Ovary (tissue), 9 donors: ENCODE results near the gene PANK2. TPM values are rescaled to one million over a fixed set of nuclear protein-coding genes. Genes with fewer than 3 reads are reported as not detected.

Source experiments
- DNase-seq, 5 donors: peaks; one replicate each; pipeline ENCODE4 v3.0.0-alpha.2; 2019 to 2020
- H3K27ac ChIP-seq, 2 donors: fragments of 200-600 bp; one replicate each; pipeline versions ENCODE4 v1.5.1 to v1.8.0; 2019 to 2022
- H3K27me3 ChIP-seq: fragments of 200-600 bp; one replicate; pipeline ENCODE4 v1.8.0; 2022
- H3K36me3 ChIP-seq: fragments of 200-600 bp; sonication (generic); one replicate; pipeline ENCODE4 v1.5.1; 2019
- H3K4me1 ChIP-seq: one replicate; pipeline ENCODE4 v1.8.1; 2013; ENCODE audit warnings: mild to moderate bottlenecking, moderate library complexity; ENCODE audit not compliant: insufficient read depth
- H3K4me3 ChIP-seq: fragments of 200-600 bp; sonication (generic); one replicate; pipeline ENCODE4 v1.5.1; 2017
- H3K9me3 ChIP-seq, 2 donors: fragments of 200-600 bp in 1 of 2; sonication (generic) in 1 of 2; one replicate each; pipeline versions ENCODE4 v1.5.1 to v1.8.1; 2013 to 2019; ENCODE audit warnings: mild to moderate bottlenecking in 1 of 2, moderate library complexity in 1 of 2
- CTCF ChIP-seq, 3 donors: fragments of 450-650 bp in 2 of 3; fragments of 200-600 bp in 1 of 3; IDR thresholded peaks; one replicate each; pipeline versions ENCODE4 v1.5.1 to v1.8.0; 2016 to 2022; ENCODE audit warnings: antibody characterized with exemption in 3 of 3, mild to moderate bottlenecking in 1 of 3
- EP300 ChIP-seq: sonication (generic); formaldehyde crosslinking; IDR thresholded peaks from one replicate; pipeline ENCODE4 v1.6.1; 2017; ENCODE audit warnings: antibody characterized with exemption
- POLR2A ChIP-seq: fragments of 450-650 bp; IDR thresholded peaks from one replicate; pipeline ENCODE4 v1.6.1; 2017; ENCODE audit warnings: antibody characterized with exemption, mild to moderate bottlenecking, moderate library complexity
- WGBS, 3 donors: extraction: QIAGEN DNeasy Blood & Tissue Kit in 1 of 3; methylation state at CpG; one replicate each; pipeline versions ENCODE4 v1.1.5 to v1.1.7; 2013 to 2017; 5-methylcytosine and 5-hydroxymethylcytosine counted together
- intact Hi-C, 4 donors: fragments of 100-400 bp; cut with DNase I; formaldehyde crosslinking; loops; one replicate each; pipeline versions ENCODE4 v1.11.0 to v1.15.1; 2022 to 2023
- polyA plus RNA-seq, 2 donors: library from polyadenylated mRNA; stranded (reverse); fragments of 200-250 nt in 1 of 2; fragments of 350-450 nt in 1 of 2; fragmentation: Illumina TruSeq in 1 of 2; extraction: RNeasy Lipid Tissue Mini Kit (QIAGEN cat#74804) in 1 of 2; gene quantifications; one replicate each; pipeline ENCODE4 v1.2.3, GENCODE V29; 2013 to 2014
- total RNA-seq, 7 donors: library from RNA; depleted of rRNA in 2 of 7; stranded (reverse); fragments of >200 nt in 2 of 7; fragmentation: NEBNext Ultra II Directional in 3 of 7; extraction: Animal tissue kit (Norgen Biotek cat#: 25700) in 3 of 7; gene quantifications; one replicate each; pipeline versions ENCODE4 v1.1.0 to v1.2.4, GENCODE V29; 2016 to 2023
- donor health status: DM: no; HTN: no; CAD: no; lungs with moderate emphysema.
- donor health status: DM: no; HTN: no; CAD: no.
- donor health status: Bipolar disorder and iron deficiency.
- donor health status: DM: yes; HTN: yes; CAD: no.
- donor health status: DM: no; HTN: no; CAD: no.
- donor health status: DM: yes; HTN: yes; CAD: no.

Gene PANK2
- total and polyA plus RNA-seq, 9 donors = 20.0 to 39.5 (median 33.9) TPM

GRCh38 chr20:3931664-3932063 lies 42.5 kb downstream of the PANK2 start:
- Histone ChIP-seq H3K27me3 (no peaks in the 10 kb centered on the region), H3K36me3 (no peaks in the 10 kb centered on the region), H3K4me1 (peaks cover 13% of the 10 kb centered on the region), H3K4me3 (no peak overlapping the region), H3K9me3 (no peaks in the 10 kb centered on the region), H3K27ac (no peak overlapping the region)
- DNase-seq = no peak
- TF ChIP-seq CTCF (IDR thresholded peaks at IDR 0.05) = no peak
- no peak for TF ChIP-seq POLR2A
- TF ChIP-seq EP300 = no peak
- WGBS, 3 donors = 60 to 68% (median 66%) methylated on average over 3 of the region's 3 CpGs
- intact Hi-C loops = no loop called here

- no peaks in the 10 kb centered on the region for H3K9me3 ChIP-seq
- peak overlapping the region; percentile 21 to 65 for H3K27ac ChIP-seq
- no peaks in the 10 kb centered on the region for H3K27me3 ChIP-seq
- DNase-seq = no peak
- 23 to 40% (median 25%) methylated on average over 4 of the region's 4 CpGs for WGBS, 3 donors
- H3K36me3 ChIP-seq = no peaks in the 10 kb centered on the region
- peaks cover 10% of the 10 kb centered on the region for H3K4me1 ChIP-seq
- intact Hi-C loops = no loop called here
- H3K4me3 ChIP-seq = peak overlapping the region; percentile 47
- no peak for TF ChIP-seq EP300
- TF ChIP-seq CTCF (IDR thresholded peaks at IDR 0.05) = no peak
- TF ChIP-seq POLR2A = no peak
Measured at GRCh38 chr20:3932277-3932676, 43.1 kb downstream of the PANK2 start.

GRCh38 chr20:3932681-3933080 lies 43.5 kb downstream of the PANK2 start:
- Histone ChIP-seq H3K9me3 (no peaks in the 10 kb centered on the region), H3K36me3 (no peaks in the 10 kb centered on the region), H3K27me3 (no peaks in the 10 kb centered on the region), H3K27ac (peak overlapping the region; percentile 21 to 65), H3K4me1 (peaks cover 7% of the 10 kb centered on the region), H3K4me3 (peak overlapping the region; percentile 47)
- WGBS, 3 donors = 29 to 35% (median 33%) methylated on average over 6 of the region's 6 CpGs
- TF ChIP-seq EP300 (no peak), CTCF (IDR thresholded peaks at IDR 0.05) (no peak), POLR2A (no peak)
- DNase-seq = no peak
- intact Hi-C loops = no loop called here

- Histone ChIP-seq H3K27ac (peak overlapping the region; percentile 28 to 65), H3K27me3 (no peaks in the 10 kb centered on the region), H3K4me1 (peaks cover 6% of the 10 kb centered on the region), H3K9me3 (no peaks in the 10 kb centered on the region), H3K4me3 (peak overlapping the region; percentile 47), H3K36me3 (no peaks in the 10 kb centered on the region)
- intact Hi-C loops = no loop called here
- WGBS, 3 donors = 80 to 92% (median 84%) methylated on average over 4 of the region's 4 CpGs
- no peak for DNase-seq
- no peak for TF ChIP-seq POLR2A
- TF ChIP-seq CTCF (IDR thresholded peaks at IDR 0.05) = no peak
- TF ChIP-seq EP300 = no peak
Measured at GRCh38 chr20:3933218-3933617, 44.0 kb downstream of the PANK2 start.

GRCh38 chr20:3934624-3935023 lies 45.4 kb downstream of the PANK2 start:
- H3K27ac ChIP-seq = peak overlapping the region in 1 of 2 donors; percentile 1
- TF ChIP-seq EP300 = no peak
- no peak for TF ChIP-seq CTCF (IDR thresholded peaks at IDR 0.05)
- TF ChIP-seq POLR2A = no peak
- no peaks in the 10 kb centered on the region for H3K9me3 ChIP-seq
- H3K36me3 ChIP-seq = no peaks in the 10 kb centered on the region
- H3K4me3 ChIP-seq = no peak overlapping the region
- WGBS, 3 donors = 66 to 75% (median 72%) methylated on average over 5 of the region's 5 CpGs
- no peaks in the 10 kb centered on the region for H3K27me3 ChIP-seq
- H3K4me1 ChIP-seq = peaks cover 6% of the 10 kb centered on the region
- intact Hi-C loops = no loop called here
- DNase-seq = no peak
